Panc1 (cell line): Measurements from ENCODE around the gene NCAPD2. TPM values are rescaled to one million over a fixed set of nuclear protein-coding genes. Genes with fewer than 3 reads are reported as not detected.

Source experiments
- ATAC-seq: fragments of 200-7000 bp; cut with Tn5 transposase; 2 replicates; pipeline ENCODE4 v1.9.1; 2020; ENCODE audit warnings: mild to moderate bottlenecking, moderate library complexity
- BruUV-seq: library from RNA; stranded (reverse); fragments of 400-500 nt; replicated peaks from 2 replicates; lab custom pipeline; 2021; lab: Mats Ljungman, UMichigan
- CTCF ChIA-PET: fragments of 300-600 bp; sonication (Branson Sonifier 250); formaldehyde crosslinking; loops from one replicate; lab custom pipeline; 2022; ENCODE audit warnings: antibody characterized with exemption; lab: Charles Lee
- POLR2A ChIA-PET: fragments of 300-600 bp; sonication (Branson Sonifier 250); formaldehyde crosslinking; loops from one replicate; lab custom pipeline; 2022; ENCODE audit warnings: antibody characterized with exemption; lab: Charles Lee
- DNase-seq: peaks from one replicate; pipeline ENCODE4 v3.0.0-alpha.2; 2010; ENCODE audit warnings: low read depth, low spot score
- H3K27ac ChIP-seq: 2 replicates; pipeline ENCODE4 v1.5.1; 2011; ENCODE audit warnings: mild to moderate bottlenecking, low read length, inconsistent platforms
- H3K27me3 ChIP-seq: fragments of 200-500 bp; sonication (Bioruptor generic); 2 replicates; pipeline ENCODE4 v1.6.0; 2014; ENCODE audit warnings: low read length, inconsistent platforms; ENCODE audit not compliant: control insufficient read depth, insufficient read depth
- H3K36me3 ChIP-seq: fragments of 200-500 bp; sonication (Bioruptor generic); 2 replicates; pipeline ENCODE4 v1.5.1; 2014; ENCODE audit warnings: inconsistent platforms, mild to moderate bottlenecking, low read length, moderate library complexity; ENCODE audit not compliant: control insufficient read depth, insufficient read depth
- H3K4me1 ChIP-seq: 2 replicates; pipeline ENCODE4 v1.5.1; 2011; ENCODE audit warnings: inconsistent platforms, mild to moderate bottlenecking, low read length, moderate library complexity; ENCODE audit not compliant: control insufficient read depth, insufficient read depth
- H3K4me3 ChIP-seq, 2 experiments: 2 replicates each; pipeline ENCODE4 v1.5.1; 2011 to 2012; ENCODE audit warnings: low read depth in 2 of 2, low read length in 2 of 2, mild to moderate bottlenecking in 2 of 2, inconsistent platforms in 1 of 2, moderate library complexity in 1 of 2
- H3K9me3 ChIP-seq: fragments of 200-500 bp; sonication (Bioruptor generic); 2 replicates; pipeline ENCODE4 v1.5.1; 2014; ENCODE audit warnings: low read depth, mild to moderate bottlenecking, inconsistent platforms, low read length, moderate library complexity; ENCODE audit not compliant: control insufficient read depth, insufficient read depth
- POLR2AphosphoS5 ChIP-seq: IDR thresholded peaks from 2 replicates; pipeline ENCODE4 v1.6.1; 2012; ENCODE audit warnings: mild to moderate bottlenecking, low read depth, low read length, moderate library complexity
- SIN3A ChIP-seq: IDR thresholded peaks from 2 replicates; pipeline ENCODE4 v1.6.1; 2012; ENCODE audit warnings: low read depth, mild to moderate bottlenecking, low read length, moderate library complexity, borderline replicate concordance; ENCODE audit not compliant: insufficient read depth
- TCF7L2 ChIP-seq: IDR thresholded peaks from 2 replicates; pipeline ENCODE4 v1.6.1; 2011; ENCODE audit warnings: mild to moderate bottlenecking, low read depth, low read length, inconsistent platforms
- in situ Hi-C: cut with HindIII; loops from 2 replicates; pipeline ENCODE4 v1.10.0; 2016; ENCODE audit warnings: low sequenced_read_pairs, low pct_unique_long_range_greater_than_20kb
- intact Hi-C: fragments of 100-400 bp; cut with micrococcal nuclease; formaldehyde crosslinking; loops from one replicate; pipeline ENCODE4 v1.10.0; 2022; ENCODE audit not compliant: unreplicated experiment
- total RNA-seq: library from RNA; stranded (reverse); gene quantifications from one replicate; pipeline ENCODE4 v1.2.1, GENCODE V29; 2021; ENCODE audit not compliant: unreplicated experiment
- TF ChIP-seq, protein P1 (sequence below): fragments of 450-650 bp; IDR thresholded peaks from 2 replicates; pipeline ENCODE4 v1.5.1; 2017; ENCODE audit warnings: mild to moderate bottlenecking
- TF ChIP-seq, protein P2 (sequence below), 2 experiments: IDR thresholded peaks; 2 replicates each; pipeline ENCODE4 v1.6.1; 2011 to 2012; ENCODE audit warnings: low read depth in 2 of 2, control low read depth in 1 of 2, low read length in 1 of 2, mild to moderate bottlenecking in 1 of 2, moderate library complexity in 1 of 2; ENCODE audit not compliant: insufficient read depth in 1 of 2

Gene NCAPD2
- total RNA-seq, 1 experiment from 2014 or later: 80.3 TPM

DNA sequence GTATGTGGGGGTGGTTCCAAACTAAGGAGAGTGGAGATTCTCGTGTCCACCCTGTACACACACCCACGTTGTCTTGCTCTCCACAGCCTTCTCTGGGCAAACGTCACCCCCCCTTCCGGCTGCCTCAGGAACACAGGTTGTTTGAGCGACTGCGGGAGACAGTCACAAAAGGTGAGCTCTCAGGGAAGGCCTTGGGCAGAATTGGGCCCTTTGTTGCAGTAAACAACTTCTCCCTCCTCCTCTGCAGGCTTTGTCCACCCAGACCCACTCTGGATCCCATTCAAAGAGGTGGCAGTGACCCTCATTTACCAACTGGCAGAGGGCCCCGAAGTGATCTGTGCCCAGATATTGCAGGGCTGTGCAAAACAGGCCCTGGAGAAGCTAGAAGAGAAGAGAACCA is 32.3 kb downstream of the NCAPD2 start:
- TSS peak; percentile 39 for BruUV-seq
- H3K36me3 ChIP-seq: peaks cover 15% of the 10 kb centered on the region

DNA sequence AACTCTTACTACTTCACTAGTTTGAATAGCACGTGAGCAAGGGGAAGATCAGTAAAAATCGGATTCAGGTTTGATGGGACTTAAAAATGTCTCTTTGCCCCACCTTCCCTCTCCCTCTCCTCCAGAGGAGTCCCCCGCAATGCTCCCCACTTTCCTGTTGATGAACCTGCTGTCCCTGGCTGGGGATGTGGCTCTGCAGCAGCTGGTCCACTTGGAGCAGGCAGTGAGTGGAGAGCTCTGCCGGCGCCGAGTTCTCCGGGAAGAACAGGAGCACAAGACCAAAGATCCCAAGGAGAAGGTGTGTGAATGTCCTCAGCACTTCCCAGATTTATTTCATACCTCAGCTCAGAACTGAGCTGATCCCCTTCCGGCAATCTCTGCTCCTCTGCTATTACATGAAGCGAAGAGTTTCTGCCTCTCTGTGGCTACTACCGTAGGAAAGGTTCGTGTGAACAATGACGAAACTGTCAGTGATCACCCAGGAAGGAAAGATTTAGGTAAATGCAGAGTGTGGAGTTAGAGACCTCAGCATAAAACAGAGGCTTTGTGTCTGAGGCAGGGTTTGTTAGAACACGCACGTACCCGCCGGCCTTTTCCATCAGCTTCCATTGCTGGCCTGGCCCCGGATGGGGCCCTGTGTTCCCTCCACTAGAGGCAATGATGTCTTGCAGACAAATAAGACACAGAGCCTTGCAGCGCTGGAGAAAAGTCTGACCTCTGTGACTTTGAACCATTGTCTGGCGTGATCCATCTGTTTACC is 33.0 kb downstream of the NCAPD2 start:
- TF ChIP-seq POLR2AphosphoS5 (no peak), TCF7L2 (no peak), SIN3A (no peak)
- TF ChIP-seq, protein P1, sequence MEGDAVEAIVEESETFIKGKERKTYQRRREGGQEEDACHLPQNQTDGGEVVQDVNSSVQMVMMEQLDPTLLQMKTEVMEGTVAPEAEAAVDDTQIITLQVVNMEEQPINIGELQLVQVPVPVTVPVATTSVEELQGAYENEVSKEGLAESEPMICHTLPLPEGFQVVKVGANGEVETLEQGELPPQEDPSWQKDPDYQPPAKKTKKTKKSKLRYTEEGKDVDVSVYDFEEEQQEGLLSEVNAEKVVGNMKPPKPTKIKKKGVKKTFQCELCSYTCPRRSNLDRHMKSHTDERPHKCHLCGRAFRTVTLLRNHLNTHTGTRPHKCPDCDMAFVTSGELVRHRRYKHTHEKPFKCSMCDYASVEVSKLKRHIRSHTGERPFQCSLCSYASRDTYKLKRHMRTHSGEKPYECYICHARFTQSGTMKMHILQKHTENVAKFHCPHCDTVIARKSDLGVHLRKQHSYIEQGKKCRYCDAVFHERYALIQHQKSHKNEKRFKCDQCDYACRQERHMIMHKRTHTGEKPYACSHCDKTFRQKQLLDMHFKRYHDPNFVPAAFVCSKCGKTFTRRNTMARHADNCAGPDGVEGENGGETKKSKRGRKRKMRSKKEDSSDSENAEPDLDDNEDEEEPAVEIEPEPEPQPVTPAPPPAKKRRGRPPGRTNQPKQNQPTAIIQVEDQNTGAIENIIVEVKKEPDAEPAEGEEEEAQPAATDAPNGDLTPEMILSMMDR: no peak
- TF ChIP-seq, protein P2, sequence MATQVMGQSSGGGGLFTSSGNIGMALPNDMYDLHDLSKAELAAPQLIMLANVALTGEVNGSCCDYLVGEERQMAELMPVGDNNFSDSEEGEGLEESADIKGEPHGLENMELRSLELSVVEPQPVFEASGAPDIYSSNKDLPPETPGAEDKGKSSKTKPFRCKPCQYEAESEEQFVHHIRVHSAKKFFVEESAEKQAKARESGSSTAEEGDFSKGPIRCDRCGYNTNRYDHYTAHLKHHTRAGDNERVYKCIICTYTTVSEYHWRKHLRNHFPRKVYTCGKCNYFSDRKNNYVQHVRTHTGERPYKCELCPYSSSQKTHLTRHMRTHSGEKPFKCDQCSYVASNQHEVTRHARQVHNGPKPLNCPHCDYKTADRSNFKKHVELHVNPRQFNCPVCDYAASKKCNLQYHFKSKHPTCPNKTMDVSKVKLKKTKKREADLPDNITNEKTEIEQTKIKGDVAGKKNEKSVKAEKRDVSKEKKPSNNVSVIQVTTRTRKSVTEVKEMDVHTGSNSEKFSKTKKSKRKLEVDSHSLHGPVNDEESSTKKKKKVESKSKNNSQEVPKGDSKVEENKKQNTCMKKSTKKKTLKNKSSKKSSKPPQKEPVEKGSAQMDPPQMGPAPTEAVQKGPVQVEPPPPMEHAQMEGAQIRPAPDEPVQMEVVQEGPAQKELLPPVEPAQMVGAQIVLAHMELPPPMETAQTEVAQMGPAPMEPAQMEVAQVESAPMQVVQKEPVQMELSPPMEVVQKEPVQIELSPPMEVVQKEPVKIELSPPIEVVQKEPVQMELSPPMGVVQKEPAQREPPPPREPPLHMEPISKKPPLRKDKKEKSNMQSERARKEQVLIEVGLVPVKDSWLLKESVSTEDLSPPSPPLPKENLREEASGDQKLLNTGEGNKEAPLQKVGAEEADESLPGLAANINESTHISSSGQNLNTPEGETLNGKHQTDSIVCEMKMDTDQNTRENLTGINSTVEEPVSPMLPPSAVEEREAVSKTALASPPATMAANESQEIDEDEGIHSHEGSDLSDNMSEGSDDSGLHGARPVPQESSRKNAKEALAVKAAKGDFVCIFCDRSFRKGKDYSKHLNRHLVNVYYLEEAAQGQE (IDR thresholded peaks at IDR 0.05; ENCODE audit: insufficient read depth in 1 of 2, low read depth in 2 of 2, low read length in 1 of 2): no peak
- in situ Hi-C loops: no loop called here
- H3K36me3 ChIP-seq: peaks cover 15% of the 10 kb centered on the region
- H3K4me1 ChIP-seq: peaks cover 4% of the 10 kb centered on the region
- H3K27me3 ChIP-seq: no peaks in the 10 kb centered on the region
- no peaks in the 10 kb centered on the region for H3K9me3 ChIP-seq
- H3K4me3 ChIP-seq: no peak overlapping the region
- POLR2A ChIA-PET: no interaction called here
- BruUV-seq: no TSS peak
- H3K27ac ChIP-seq: no peak overlapping the region
- ATAC-seq (no peak), DNase-seq (no peak)
- intact Hi-C loops: no loop called here
- CTCF ChIA-PET: no interaction called here

More for the DNA sequence above, 32.3 kb downstream of the NCAPD2 start:
- ChIA-PET POLR2A (no interaction called here), CTCF (no interaction called here)
- no peaks in the 10 kb centered on the region for H3K4me1 ChIP-seq
- ATAC-seq (no peak), DNase-seq (no peak)
- H3K9me3 ChIP-seq: no peaks in the 10 kb centered on the region
- H3K27me3 ChIP-seq: no peaks in the 10 kb centered on the region
- H3K4me3 ChIP-seq: no peak overlapping the region
- in situ Hi-C loops: no loop called here
- TF ChIP-seq TCF7L2: no peak
- TF ChIP-seq, protein P2 (IDR thresholded peaks at IDR 0.05; ENCODE audit: insufficient read depth in 1 of 2, low read depth in 2 of 2, low read length in 1 of 2): no peak
- no peak overlapping the region for H3K27ac ChIP-seq
- intact Hi-C loops: no loop called here
